ENCODE results near the gene RMND5A. TPM values are rescaled to one million over a fixed set of nuclear protein-coding genes. Genes with fewer than 3 reads are reported as not detected.

Gene RMND5A
- total RNA-seq (2022; extraction: Qiagen RNA extraction; ENCODE audit: low read depth) = 21.0 to 24.5 TPM (median 21.7 TPM) in 5 replicates

GRCh38 chr2:86719637-86720539, at the start of gene RMND5A:
RMND5A (plus strand) TSS chr2:86720291; CDS start chr2:86720668, 377 bp downstream.

GRCh38 chr2:86790676-86791572, 70.8 kb downstream of the RMND5A start, which contains the start of gene CD8A:
CD8A (minus strand) TSS chr2:86790913; CDS start chr2:86790825, 88 bp downstream.

Other genes with a start within 250 kb of the RMND5A start
- gene CHMP3, start 156.8 kb upstream of the RMND5A start, total RNA-seq (2022; extraction: Qiagen RNA extraction; ENCODE audit: low read depth) = 128 to 137 TPM (median 129 TPM) in 5 replicates
- gene RNF103, start 96.4 kb upstream of the RMND5A start, total RNA-seq (2022; extraction: Qiagen RNA extraction; ENCODE audit: low read depth) = 31.2 to 42.5 TPM (median 41.1 TPM) in 5 replicates
- 0.21 to 0.34 TPM (median 0.32 TPM) in 5 replicates for gene CD8A, start 70.6 kb downstream of the RMND5A start, total RNA-seq (2022; extraction: Qiagen RNA extraction; ENCODE audit: low read depth)
- not detected in 5 replicates for gene CD8B, start 141.6 kb downstream of the RMND5A start, total RNA-seq (2022; extraction: Qiagen RNA extraction; ENCODE audit: low read depth)
- gene RGPD1, start 221.8 kb downstream of the RMND5A start, total RNA-seq (2022; extraction: Qiagen RNA extraction; ENCODE audit: low read depth) = 0.03 to 0.15 TPM (median 0.09 TPM) in 4 of 5 replicates, not detected in the other

Measured in A549 treated with RU486 at 1 μM for 4 hours (cell line).